ENCODE measurements around the gene FANCM.

FANCM gene

GRCh38 chr14:45204241-45204640, 68.5 kb downstream of the FANCM start:
- Histone ChIP-seq H3K9ac (ENCODE audit: low read depth, low read length) (no peak overlapping the region), H3K36me3 (ENCODE audit: insufficient read depth, low read length) (peaks cover 82% of the 10 kb centered on the region), H3K27me3 (ENCODE audit: insufficient read depth, low read length, poor library complexity) (no peaks in the 10 kb centered on the region), H3K27ac (ENCODE audit: low read length) (no peak overlapping the region), H3K79me2 (ENCODE audit: insufficient read depth, low read length) (no peaks in the 10 kb centered on the region), H3K9me3 (ENCODE audit: insufficient read depth, low read length, severe bottlenecking) (no peaks in the 10 kb centered on the region), H2AFZ (ENCODE audit: low read depth, low read length) (no peak overlapping the region), H3K4me1 (ENCODE audit: insufficient read depth, low read length) (no peaks in the 10 kb centered on the region), H3K4me3 (ENCODE audit: low read depth in 1 of 2, low read length in 2 of 2) (no peak overlapping the region), H3K4me2 (ENCODE audit: insufficient read depth, low read length) (no peak overlapping the region), H4K20me1 (ENCODE audit: insufficient read depth, low read length) (no peaks in the 10 kb centered on the region)
- ATAC-seq (ENCODE audit: insufficient read depth, low read depth) = no peak
- TF ChIP-seq EZH2 (IDR thresholded peaks at IDR 0.05; ENCODE audit: borderline replicate concordance, low read depth, low read length, severe bottlenecking) (no peak), CTCF (IDR thresholded peaks at IDR 0.05; ENCODE audit: borderline replicate concordance, extremely low read depth, low read length, poor library complexity, severe bottlenecking) (no peak)
- no peak for DNase-seq

GRCh38 chr14:45210159-45210558, 74.4 kb downstream of the FANCM start:
- Histone ChIP-seq H3K9ac (ENCODE audit: low read depth, low read length) (no peak overlapping the region), H3K36me3 (ENCODE audit: insufficient read depth, low read length) (peaks cover 94% of the 10 kb centered on the region), H3K4me2 (ENCODE audit: insufficient read depth, low read length) (no peak overlapping the region), H4K20me1 (ENCODE audit: insufficient read depth, low read length) (no peaks in the 10 kb centered on the region), H2AFZ (ENCODE audit: low read depth, low read length) (no peak overlapping the region), H3K4me1 (ENCODE audit: insufficient read depth, low read length) (no peaks in the 10 kb centered on the region), H3K4me3 (ENCODE audit: low read depth in 1 of 2, low read length in 2 of 2) (no peak overlapping the region), H3K79me2 (ENCODE audit: insufficient read depth, low read length) (no peaks in the 10 kb centered on the region), H3K27me3 (ENCODE audit: insufficient read depth, low read length, poor library complexity) (no peaks in the 10 kb centered on the region), H3K27ac (ENCODE audit: low read length) (no peak overlapping the region), H3K9me3 (ENCODE audit: insufficient read depth, low read length, severe bottlenecking) (no peaks in the 10 kb centered on the region)
- no peak for ATAC-seq (ENCODE audit: insufficient read depth, low read depth)
- TF ChIP-seq EZH2 (IDR thresholded peaks at IDR 0.05; ENCODE audit: borderline replicate concordance, low read depth, low read length, severe bottlenecking) (no peak), CTCF (IDR thresholded peaks at IDR 0.05; ENCODE audit: borderline replicate concordance, extremely low read depth, low read length, poor library complexity, severe bottlenecking) (no peak)
- no peak for DNase-seq

GRCh38 chr14:45211295-45211694, 75.6 kb downstream of the FANCM start:
- H3K79me2 ChIP-seq (ENCODE audit: insufficient read depth, low read length) = no peaks in the 10 kb centered on the region
- no peak for ATAC-seq (ENCODE audit: insufficient read depth, low read depth)

More at GRCh38 chr14:45211295-45211694, 75.6 kb downstream of the FANCM start:
- peaks cover 93% of the 10 kb centered on the region for H3K36me3 ChIP-seq (ENCODE audit: insufficient read depth, low read length)
- H3K4me2 ChIP-seq (ENCODE audit: insufficient read depth, low read length) = no peak overlapping the region
- TF ChIP-seq CTCF (IDR thresholded peaks at IDR 0.05; ENCODE audit: borderline replicate concordance, extremely low read depth, low read length, poor library complexity, severe bottlenecking) (no peak), EZH2 (IDR thresholded peaks at IDR 0.05; ENCODE audit: borderline replicate concordance, low read depth, low read length, severe bottlenecking) (no peak)
- no peak overlapping the region for H2AFZ ChIP-seq (ENCODE audit: low read depth, low read length)
- H3K27me3 ChIP-seq (ENCODE audit: insufficient read depth, low read length, poor library complexity) = no peaks in the 10 kb centered on the region
- no peak overlapping the region for H3K9ac ChIP-seq (ENCODE audit: low read depth, low read length)
- H3K4me3 ChIP-seq (ENCODE audit: low read depth in 1 of 2, low read length in 2 of 2) = no peak overlapping the region
- H3K27ac ChIP-seq (ENCODE audit: low read length) = no peak overlapping the region
- no peaks in the 10 kb centered on the region for H3K9me3 ChIP-seq (ENCODE audit: insufficient read depth, low read length, severe bottlenecking)
- H3K4me1 ChIP-seq (ENCODE audit: insufficient read depth, low read length) = no peaks in the 10 kb centered on the region
- H4K20me1 ChIP-seq (ENCODE audit: insufficient read depth, low read length) = no peaks in the 10 kb centered on the region
- no peak for DNase-seq

Measured in DND-41 (cell line).